Iris pigment epithelial cell (primary cell): ENCODE data around the gene FAM168A.
"Not testable (repeated sequence)": the region's sequence is repeated elsewhere in the genome, so short reads cannot be mapped to it uniquely, and the experiment has no call there.

Experiments used
- DNase-seq: peaks from one replicate; pipeline ENCODE4 v3.0.0-alpha.2; 2011; ENCODE audit warnings: low read depth

Gene FAM168A

GRCh38 chr11:73468590-73469161, 129.2 kb downstream of the FAM168A start:
- DNase-seq: no peak

GRCh38 chr11:73467505-73467904, 130.4 kb downstream of the FAM168A start:
- DNase-seq: no peak

GRCh38 chr11:73466643-73467042, 131.3 kb downstream of the FAM168A start:
- no peak for DNase-seq

- DNase-seq: no peak
Observed at GRCh38 chr11:73465871-73466270, 132.0 kb downstream of the FAM168A start.

- DNase-seq: no peak
Observed at GRCh38 chr11:73465023-73465675, 132.8 kb downstream of the FAM168A start.

- DNase-seq: peak; percentile 23
Observed at GRCh38 chr11:73464347-73464746, 133.6 kb downstream of the FAM168A start.

- DNase-seq: peak; percentile 86
Observed at GRCh38 chr11:73463359-73463758, 134.6 kb downstream of the FAM168A start.

GRCh38 chr11:73461964-73462363, 135.9 kb downstream of the FAM168A start:
- DNase-seq: no peak

GRCh38 chr11:73461335-73461840, 136.5 kb downstream of the FAM168A start:
- peak; percentile 45 for DNase-seq

GRCh38 chr11:73458201-73458600, 139.7 kb downstream of the FAM168A start:
- DNase-seq: no peak

GRCh38 chr11:73454987-73455386, 142.9 kb downstream of the FAM168A start:
- no peak for DNase-seq

- peak; percentile 61 for DNase-seq
Observed at GRCh38 chr11:73453562-73453961, 144.3 kb downstream of the FAM168A start.

GRCh38 chr11:73452726-73453125, 145.2 kb downstream of the FAM168A start:
- DNase-seq: no peak

- no peak for DNase-seq
Observed at GRCh38 chr11:73451896-73452295, 146.0 kb downstream of the FAM168A start.

- no peak for DNase-seq
Observed at GRCh38 chr11:73446766-73447165, 151.1 kb downstream of the FAM168A start.

- DNase-seq: no peak
Observed at GRCh38 chr11:73445980-73446379, 151.9 kb downstream of the FAM168A start.

GRCh38 chr11:73439002-73439843, 158.7 kb downstream of the FAM168A start:
- DNase-seq: no peak

GRCh38 chr11:73436859-73437258, 161.1 kb downstream of the FAM168A start:
- not testable (repeated sequence) for DNase-seq

GRCh38 chr11:73431396-73431795, 166.5 kb downstream of the FAM168A start:
- no peak for DNase-seq

GRCh38 chr11:73430326-73430725, 167.6 kb downstream of the FAM168A start:
- no peak for DNase-seq

GRCh38 chr11:73429121-73429750, 168.7 kb downstream of the FAM168A start:
- DNase-seq: peak; percentile 85

- DNase-seq: peak; percentile 7
Observed at GRCh38 chr11:73428699-73429098, 169.2 kb downstream of the FAM168A start.
